ENCODE results near the gene P2RX3. TPM values are rescaled to one million over a fixed set of nuclear protein-coding genes. Genes with fewer than 3 reads are reported as not detected.

P2RX3 gene
- total and polyA plus RNA-seq, 2 experiments from 2014 or later, result 0.15 to 0.35 TPM

DNA sequence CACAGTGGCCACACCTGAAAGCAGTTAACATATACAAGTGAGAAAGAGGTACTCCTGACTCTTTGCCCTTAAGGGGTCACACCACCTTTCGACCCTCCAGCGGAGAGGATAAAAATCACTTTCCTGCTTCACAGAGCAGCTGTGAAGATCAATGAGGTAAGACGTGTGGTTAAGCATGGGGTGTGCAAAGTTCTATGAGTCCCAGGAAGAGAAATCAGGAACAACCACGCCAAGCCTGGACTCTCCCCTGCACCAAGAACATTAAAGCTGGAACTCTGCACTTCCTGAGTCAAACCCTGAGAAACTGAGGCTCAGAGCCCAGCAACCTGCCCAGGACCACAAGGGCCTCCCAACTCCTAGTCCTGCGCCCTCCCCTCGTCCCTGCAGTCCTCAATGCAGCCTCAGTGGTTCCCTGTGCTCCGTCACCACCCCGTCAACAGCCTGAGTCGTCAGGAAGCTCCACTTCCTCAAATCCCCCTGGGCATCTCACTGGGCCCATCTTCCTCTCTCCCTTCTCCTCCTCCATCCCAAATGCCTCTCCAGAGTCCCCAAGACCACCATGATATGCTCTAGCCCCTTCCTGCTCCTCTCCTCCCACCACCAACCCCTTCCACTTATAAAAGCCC, 31.1 kb upstream of the P2RX3 start:
- H3K27me3 ChIP-seq (ENCODE audit: insufficient read depth), result no peaks in the 10 kb centered on the region
- no peak overlapping the region for H3K4me3 ChIP-seq
- ATAC-seq (no peak), DNase-seq (ENCODE audit: low spot score) (no peak)
- Mint-ChIP-seq H3K27ac (no peak overlapping the region), H3K9me3 (no peaks in the 10 kb centered on the region; the same call in 2 of the 3 replicates), H3K4me3 (no peak overlapping the region), H3K4me1 (peaks cover 52% of the 10 kb centered on the region), H3K36me3 (ENCODE audit: low read depth) (peaks cover 79% of the 10 kb centered on the region), H3K27me3 (ENCODE audit: insufficient read depth, low read depth, poor library complexity) (peaks cover 16% of the 10 kb centered on the region)
- peaks cover 25% of the 10 kb centered on the region for H4K20me1 ChIP-seq (replicated peaks; ENCODE audit: insufficient read depth)
- peaks cover 19% of the 10 kb centered on the region for H3K36me3 ChIP-seq (ENCODE audit: insufficient read depth)
- TF ChIP-seq, protein P1, sequence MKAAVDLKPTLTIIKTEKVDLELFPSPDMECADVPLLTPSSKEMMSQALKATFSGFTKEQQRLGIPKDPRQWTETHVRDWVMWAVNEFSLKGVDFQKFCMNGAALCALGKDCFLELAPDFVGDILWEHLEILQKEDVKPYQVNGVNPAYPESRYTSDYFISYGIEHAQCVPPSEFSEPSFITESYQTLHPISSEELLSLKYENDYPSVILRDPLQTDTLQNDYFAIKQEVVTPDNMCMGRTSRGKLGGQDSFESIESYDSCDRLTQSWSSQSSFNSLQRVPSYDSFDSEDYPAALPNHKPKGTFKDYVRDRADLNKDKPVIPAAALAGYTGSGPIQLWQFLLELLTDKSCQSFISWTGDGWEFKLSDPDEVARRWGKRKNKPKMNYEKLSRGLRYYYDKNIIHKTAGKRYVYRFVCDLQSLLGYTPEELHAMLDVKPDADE (IDR thresholded peaks at IDR 0.05), result no peak
- no peak for TF ChIP-seq POLR2AphosphoS5 (IDR thresholded peaks at IDR 0.05; ENCODE audit: low read depth)
- TF ChIP-seq JUNB (IDR thresholded peaks at IDR 0.05; ENCODE audit: unreplicated experiment), result no peak
- no peak for TF ChIP-seq EZH2 (IDR thresholded peaks at IDR 0.05; ENCODE audit: low read depth, unreplicated experiment)
- no peak for TF ChIP-seq EZH2phosphoT487 (IDR thresholded peaks at IDR 0.05; ENCODE audit: unreplicated experiment)
- peaks cover 8% of the 10 kb centered on the region; the same call in 1 of the 2 replicates for H3F3A ChIP-seq (replicated peaks; ENCODE audit: low read depth)
- no peaks in the 10 kb centered on the region for H3K9me2 ChIP-seq (ENCODE audit: insufficient read depth)
- H3K4me1 ChIP-seq (ENCODE audit: insufficient read depth), result peaks cover 13% of the 10 kb centered on the region
- H3K27ac ChIP-seq (ENCODE audit: low read depth), result no peak overlapping the region
- H3K79me2 ChIP-seq (replicated peaks; ENCODE audit: insufficient read depth), result peaks cover 53% of the 10 kb centered on the region
- no peak overlapping the region for H2AFZ ChIP-seq
- no peak overlapping the region for H3K4me2 ChIP-seq

- Histone ChIP-seq H3K4me2 (no peak overlapping the region), H3K36me3 (ENCODE audit: insufficient read depth) (peaks cover 18% of the 10 kb centered on the region), H3K79me2 (replicated peaks; ENCODE audit: insufficient read depth) (peaks cover 53% of the 10 kb centered on the region), H4K20me1 (replicated peaks; ENCODE audit: insufficient read depth) (peaks cover 27% of the 10 kb centered on the region), H3K27me3 (ENCODE audit: insufficient read depth) (no peaks in the 10 kb centered on the region), H3K27ac (ENCODE audit: low read depth) (no peak overlapping the region), H3K9me2 (ENCODE audit: insufficient read depth) (no peaks in the 10 kb centered on the region), H3F3A (replicated peaks; ENCODE audit: low read depth) (peaks cover 11% of the 10 kb centered on the region; the same call in 1 of the 2 replicates), H2AFZ (no peak overlapping the region), H3K4me3 (no peak overlapping the region), H3K4me1 (ENCODE audit: insufficient read depth) (peaks cover 16% of the 10 kb centered on the region)
- ATAC-seq (no peak), DNase-seq (ENCODE audit: low spot score) (no peak)
- peaks cover 57% of the 10 kb centered on the region for H3K4me1 Mint-ChIP-seq
- H3K9me3 Mint-ChIP-seq, result no peaks in the 10 kb centered on the region; the same call in 2 of the 3 replicates
- peaks cover 79% of the 10 kb centered on the region for H3K36me3 Mint-ChIP-seq (ENCODE audit: low read depth)
- TF ChIP-seq POLR2AphosphoS5 (IDR thresholded peaks at IDR 0.05; ENCODE audit: low read depth) (no peak), NANOG (IDR thresholded peaks at IDR 0.05; ENCODE audit: borderline replicate concordance) (no peak), CREB1 (CRISPR knock-in tag; IDR thresholded peaks at IDR 0.05; ENCODE audit: low read depth) (no peak), ZNF114 (CRISPR knock-in tag; IDR thresholded peaks at IDR 0.05) (no peak), EZH2phosphoT487 (IDR thresholded peaks at IDR 0.05; ENCODE audit: unreplicated experiment) (no peak), STAT1 (IDR thresholded peaks at IDR 0.05; ENCODE audit: unreplicated experiment) (no peak), EZH2 (IDR thresholded peaks at IDR 0.05; ENCODE audit: low read depth, unreplicated experiment) (no peak), ZNF331 (CRISPR knock-in tag; IDR thresholded peaks at IDR 0.05; ENCODE audit: low read depth) (no peak)
- TF ChIP-seq, protein P1 (IDR thresholded peaks at IDR 0.05), result no peak
- peaks cover 12% of the 10 kb centered on the region for H3K27me3 Mint-ChIP-seq (ENCODE audit: insufficient read depth, low read depth, poor library complexity)
- no peak overlapping the region for H3K27ac Mint-ChIP-seq
- H3K4me3 Mint-ChIP-seq, result no peak overlapping the region; the same call in 2 of the 3 replicates
These were observed 30.4 kb upstream of the P2RX3 start for GRCh38 chr11:57307666-57308270.
